Left cardiac atrium (tissue), 4 donors: Measurements from ENCODE around the gene KDM2A. TPM values are rescaled to one million over a fixed set of nuclear protein-coding genes. Genes with fewer than 3 reads are reported as not detected.
A peak's percentile ranks its signal among the peaks of the same experiment; 100 is the strongest.

ENCODE experiments used
- ATAC-seq, 2 donors: fragments of 200-7000 bp; cut with Tn5 transposase; one replicate each; pipeline ENCODE4 v1.9.1; 2020; ENCODE audit warnings: mild to moderate bottlenecking in 2 of 2, moderate library complexity in 2 of 2
- DNase-seq: peaks from one replicate; pipeline ENCODE4 v3.0.0-alpha.2; 2020
- intact Hi-C, 2 donors: fragments of 100-400 bp; cut with DNase I; formaldehyde crosslinking; loops; one replicate each; pipeline versions ENCODE4 v1.14.1 to v1.15.1; 2022 to 2023
- long read RNA-seq: library from polyadenylated mRNA; unstranded; transcript quantifications from one replicate; pipeline ENCODE4 v2.0.0, GENCODE V29; 2021
- total RNA-seq, 2 donors: library from RNA; stranded (reverse); fragmentation: NEBNext Ultra II Directional; extraction: Animal tissue kit (Norgen Biotek cat#: 25700); gene quantifications; one replicate each; pipeline ENCODE4 v1.2.1, GENCODE V29; 2021
- donor health status: DM: no; HTN: yes; CAD: no.
- donor health status: DM: no; HTN: yes; CAD: no; lungs with severe emphysema.
- donor health status: DM: yes; HTN: yes; CAD: no.
- donor health status: Dilated cardiomyopathy.

KDM2A gene
- 10 to 100 TPM; 38.2 to 46.7 TPM for total RNA-seq
- long read RNA-seq, partial matches to known transcripts: 5 of 7 reads
- long read RNA-seq, other reads (novel, unspliced or antisense): 0 of 7 reads

DNA sequence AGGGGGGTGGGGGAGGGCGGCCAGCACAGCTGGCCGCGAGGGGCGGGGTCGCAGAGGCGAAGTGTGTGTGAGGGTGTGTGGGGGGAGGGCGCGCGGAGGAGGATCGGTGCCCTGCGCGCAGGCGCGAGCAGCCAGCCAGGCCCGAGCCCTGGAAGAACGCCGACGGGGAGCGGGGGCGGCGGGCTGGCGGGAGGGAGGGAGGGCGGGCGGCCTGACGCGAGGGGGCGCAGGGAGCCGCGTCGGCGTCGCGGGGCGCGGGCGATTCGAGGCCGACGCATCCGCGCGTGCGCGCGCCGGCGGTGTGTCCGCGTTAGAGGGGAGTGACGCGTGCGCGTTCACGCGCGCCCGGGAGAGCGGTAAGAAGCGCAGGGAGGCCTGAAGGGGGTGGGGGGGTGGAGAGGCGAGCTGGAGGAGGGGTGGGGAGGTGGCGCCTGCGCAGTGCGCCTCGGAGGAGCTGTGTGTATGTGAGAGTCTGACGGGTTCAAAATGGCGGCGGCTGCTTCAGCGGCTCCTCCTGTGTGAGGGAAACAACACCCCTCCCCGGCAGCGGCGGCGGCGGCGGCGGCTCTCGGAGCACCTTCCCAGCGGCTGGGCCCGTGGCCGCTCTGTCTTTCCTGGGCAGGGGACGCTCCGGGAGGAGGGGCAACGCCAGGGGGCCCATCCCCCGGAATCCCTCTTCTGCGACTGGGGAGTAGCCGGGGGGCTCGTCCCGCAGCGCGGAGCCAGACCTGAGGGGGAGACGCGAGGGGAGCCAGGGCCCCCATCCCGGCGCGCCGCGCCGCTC, at the start of gene KDM2A:
KDM2A (plus strand) TSS at position 463 of the 784 bp plus-strand sequence. CDS start 2,054 bp downstream, outside the sequence.
- ATAC-seq (peak; percentile 92 to 95), DNase-seq (peak; percentile 100)
- intact Hi-C loops: no loop called here

GRCh38 chr11:67071420-67072284, 47.4 kb upstream of the KDM2A start:
- peak; percentile 78 to 87 for ATAC-seq
- intact Hi-C loops: no loop called here
- DNase-seq: peak; percentile 82

DNA sequence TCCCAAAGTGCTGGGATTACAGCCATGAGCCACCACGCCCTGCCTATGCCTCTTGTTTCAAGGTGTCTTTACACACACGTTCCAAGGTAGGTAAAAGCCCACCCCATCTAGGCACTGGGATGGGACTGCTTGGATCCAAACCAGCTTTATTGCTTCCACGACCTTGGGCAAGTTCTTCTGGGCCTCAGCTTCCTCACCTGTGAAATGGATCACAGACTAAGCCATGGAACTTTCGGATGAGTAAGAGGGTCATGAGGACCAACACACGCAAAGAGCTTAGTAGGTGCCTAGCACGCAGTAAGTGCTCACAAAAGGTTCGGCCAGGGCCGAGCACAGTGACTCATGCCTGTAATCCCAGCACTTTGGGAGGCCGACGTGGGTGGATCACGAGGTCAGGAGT, 46.8 kb upstream of the KDM2A start:
- intact Hi-C loops: no loop called here
- ATAC-seq: no peak
- no peak for DNase-seq

DNA sequence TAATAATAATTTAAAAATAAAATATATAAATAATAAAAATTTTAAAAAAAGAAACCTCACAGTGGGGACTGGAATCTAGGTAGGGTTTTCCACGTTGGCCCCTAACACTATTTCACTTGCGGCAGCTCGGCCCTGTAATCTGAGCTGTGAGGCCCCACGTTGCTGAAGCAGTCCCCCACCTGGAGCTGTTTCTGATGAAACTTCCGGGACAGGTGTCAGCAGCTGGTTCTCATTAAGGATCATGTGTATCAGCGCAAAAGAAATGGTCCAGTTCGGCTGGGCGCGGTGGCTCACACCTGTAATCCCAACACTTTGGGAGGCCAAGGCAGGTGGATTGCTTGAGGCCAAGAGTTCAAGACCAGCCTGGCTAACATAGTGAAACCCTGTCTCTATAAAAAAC, 45.2 kb upstream of the KDM2A start:
- DNase-seq (no peak), ATAC-seq (no peak)
- intact Hi-C loops: no loop called here

- intact Hi-C loops: no loop called here
- DNase-seq (no peak), ATAC-seq (no peak)
Measured at GRCh38 chr11:67076202-67076601, 42.9 kb upstream of the KDM2A start.

GRCh38 chr11:67079065-67079705, 39.9 kb upstream of the KDM2A start:
- DNase-seq (no peak), ATAC-seq (no peak)
- intact Hi-C loops: no loop called here

DNA sequence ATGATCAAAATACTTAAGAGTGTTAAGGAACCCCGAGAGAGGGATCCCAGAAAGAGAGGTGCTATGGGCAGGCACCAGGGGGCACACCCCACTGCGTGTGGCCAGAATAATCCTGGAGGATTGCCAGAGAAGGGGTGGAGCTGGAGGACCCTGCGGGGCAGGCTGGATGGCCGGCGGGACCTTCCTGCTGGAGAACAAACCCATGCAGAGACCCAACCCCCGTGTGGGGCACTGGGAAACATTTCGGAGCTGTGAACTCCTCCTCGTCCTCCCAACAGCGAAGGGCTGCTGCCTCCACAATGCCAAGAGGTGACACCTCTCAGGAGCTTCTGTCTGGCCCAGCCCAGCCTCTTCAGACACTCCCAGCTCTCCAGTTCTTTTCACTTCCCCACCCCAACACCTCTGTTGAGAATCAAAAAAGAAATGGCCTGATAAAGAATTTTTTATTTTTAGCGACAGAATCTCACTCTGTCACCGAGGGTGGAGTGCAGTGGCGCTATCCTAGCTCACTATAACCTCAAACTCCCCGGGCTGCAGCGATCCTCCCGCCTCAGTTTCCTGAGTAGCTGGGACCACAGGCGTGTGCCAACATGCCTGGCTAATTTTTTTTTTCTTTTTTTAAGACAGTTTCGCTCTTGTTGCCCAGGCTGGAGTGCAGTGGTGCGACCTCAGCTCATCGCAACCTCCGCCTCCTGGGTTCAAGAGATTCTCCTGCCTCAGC, 36.8 kb upstream of the KDM2A start:
- intact Hi-C loops: loop anchor here (5.0 kb wide), 3 partner anchors 85 to 235 kb away; no protein-coding TSS in a partner anchor
- DNase-seq: no peak
- peak; percentile 63 to 73 for ATAC-seq

- intact Hi-C loops: loop anchor here (5.0 kb wide), 3 partner anchors 83 to 233 kb away; no protein-coding TSS in a partner anchor
- DNase-seq (no peak), ATAC-seq (no peak)
Measured at GRCh38 chr11:67083786-67084366, 35.2 kb upstream of the KDM2A start.

GRCh38 chr11:67085617-67086016, 33.4 kb upstream of the KDM2A start:
- DNase-seq (no peak), ATAC-seq (no peak)
- intact Hi-C loops: no loop called here

DNA sequence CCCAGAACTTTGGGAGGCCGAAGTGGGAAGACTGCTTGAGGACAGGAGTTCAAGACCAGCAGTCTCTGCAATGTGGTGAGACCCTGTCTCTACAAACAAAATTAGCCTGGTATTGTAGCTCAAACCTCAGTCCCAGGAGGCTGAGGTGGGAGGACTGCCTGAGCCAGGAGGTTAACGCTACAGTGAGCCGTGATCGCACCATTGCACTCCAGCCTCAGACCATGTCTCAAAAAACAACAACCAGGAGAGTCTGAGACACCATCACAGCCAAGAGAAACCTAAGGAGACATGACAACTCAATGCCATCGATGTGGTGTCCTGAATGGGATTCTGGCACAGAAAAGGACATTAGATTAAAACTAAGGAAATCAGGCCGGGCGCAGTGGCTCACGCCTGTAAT, 28.3 kb upstream of the KDM2A start:
- no peak for DNase-seq
- no peak for ATAC-seq
- intact Hi-C loops: no loop called here

- intact Hi-C loops: no loop called here
- DNase-seq (no peak), ATAC-seq (no peak)
Measured at GRCh38 chr11:67095214-67095507, 23.9 kb upstream of the KDM2A start.

DNA sequence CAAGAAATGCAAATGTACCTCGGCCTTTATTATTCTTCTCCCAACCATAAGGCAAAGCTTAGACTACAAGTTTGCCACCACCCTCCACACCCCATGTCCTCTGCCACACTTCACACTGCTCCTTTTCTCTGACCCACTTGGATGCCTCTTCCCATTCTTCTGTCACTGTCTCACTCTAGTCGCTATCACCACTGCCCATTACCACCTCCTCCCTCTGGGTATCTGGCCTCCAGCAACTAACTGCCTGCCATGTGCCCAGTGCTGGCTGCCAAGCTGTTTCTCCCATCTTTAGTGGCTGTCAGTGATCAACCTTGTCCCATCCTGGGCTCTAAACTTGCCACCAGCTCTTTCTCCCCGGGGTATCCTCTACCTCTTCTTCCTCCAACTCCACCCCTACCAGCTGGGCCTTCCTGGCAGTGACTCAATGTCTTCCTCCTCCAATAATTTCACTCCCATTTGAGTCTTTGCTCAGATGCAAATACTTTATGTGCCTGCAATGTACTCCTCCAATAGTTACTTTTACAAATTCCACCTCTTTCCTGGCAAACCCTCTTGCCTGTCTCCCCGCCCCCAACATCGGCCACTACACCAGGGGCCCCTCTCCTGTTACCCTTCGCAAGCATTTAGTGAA, 20.1 kb upstream of the KDM2A start:
- intact Hi-C loops: no loop called here
- peak; percentile 47 for DNase-seq
- ATAC-seq: peak; percentile 93 to 96

DNA sequence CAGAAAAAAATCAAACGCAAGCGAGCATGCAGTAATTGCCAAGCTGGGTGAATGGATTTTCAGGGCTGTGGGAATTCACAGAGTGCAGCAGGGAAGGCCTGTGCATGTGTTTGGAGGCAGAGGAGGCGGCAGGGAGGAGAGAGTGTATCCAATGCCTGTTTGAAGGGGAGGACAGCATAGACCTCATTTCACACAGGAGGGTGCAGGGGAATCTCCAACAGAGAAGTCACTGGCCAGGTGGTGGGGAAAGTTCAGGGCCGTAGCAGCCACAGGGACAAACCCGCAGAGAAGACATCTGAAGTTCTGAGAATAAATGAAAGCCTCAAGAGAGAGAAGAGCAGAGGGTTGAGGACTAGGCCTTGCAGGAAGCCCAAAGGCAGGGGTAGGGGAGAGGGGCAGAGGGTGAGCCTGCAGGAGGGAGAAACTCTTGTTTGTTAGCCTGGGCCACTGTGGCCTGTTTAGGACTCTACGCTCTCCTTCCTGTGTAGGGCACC, 19.2 kb upstream of the KDM2A start:
- ATAC-seq: no peak
- intact Hi-C loops: no loop called here
- DNase-seq: no peak

DNA sequence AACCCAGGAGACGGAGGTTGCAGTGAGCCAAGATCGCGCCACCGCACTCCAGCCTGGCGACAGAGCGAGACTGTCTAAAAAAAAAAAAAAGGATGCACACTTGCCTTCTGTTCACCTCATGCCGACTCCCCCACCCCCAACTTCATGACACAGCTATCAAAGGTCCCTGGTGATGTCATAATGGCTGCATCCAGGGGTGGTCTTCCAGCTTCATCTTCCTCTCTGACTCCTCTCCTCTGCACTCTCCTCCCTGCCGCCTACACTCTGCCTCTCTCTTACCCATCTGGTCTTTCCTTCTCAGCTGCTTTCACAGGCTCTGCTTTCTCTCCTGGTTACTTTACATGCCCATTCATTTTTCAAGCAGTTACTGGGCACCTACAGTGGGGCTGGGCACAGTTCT, 16.4 kb upstream of the KDM2A start:
- ATAC-seq (no peak), DNase-seq (no peak)
- intact Hi-C loops: no loop called here

GRCh38 chr11:67105964-67106363, 13.1 kb upstream of the KDM2A start:
- no peak for ATAC-seq
- no peak for DNase-seq
- intact Hi-C loops: no loop called here

DNA sequence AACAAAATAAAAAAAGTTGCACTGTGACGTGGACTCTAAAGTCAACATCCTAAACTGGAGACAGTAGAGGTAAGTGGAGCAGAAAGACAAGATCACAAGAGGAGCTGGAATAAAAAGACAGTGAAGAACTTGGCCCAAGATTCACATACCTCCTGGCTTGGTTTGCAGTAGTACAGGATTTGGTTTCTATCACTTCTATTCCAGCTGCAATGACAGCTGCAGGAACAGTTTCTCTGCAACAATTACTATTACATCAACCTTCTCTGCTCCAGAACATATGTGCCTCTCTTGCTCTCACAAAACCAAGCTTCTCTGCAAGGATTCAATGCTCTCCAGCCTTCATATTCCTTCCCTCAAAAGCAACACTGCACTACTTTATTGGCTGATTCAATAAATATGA, 7.8 kb upstream of the KDM2A start:
- intact Hi-C loops: no loop called here
- ATAC-seq (no peak), DNase-seq (no peak)

DNA sequence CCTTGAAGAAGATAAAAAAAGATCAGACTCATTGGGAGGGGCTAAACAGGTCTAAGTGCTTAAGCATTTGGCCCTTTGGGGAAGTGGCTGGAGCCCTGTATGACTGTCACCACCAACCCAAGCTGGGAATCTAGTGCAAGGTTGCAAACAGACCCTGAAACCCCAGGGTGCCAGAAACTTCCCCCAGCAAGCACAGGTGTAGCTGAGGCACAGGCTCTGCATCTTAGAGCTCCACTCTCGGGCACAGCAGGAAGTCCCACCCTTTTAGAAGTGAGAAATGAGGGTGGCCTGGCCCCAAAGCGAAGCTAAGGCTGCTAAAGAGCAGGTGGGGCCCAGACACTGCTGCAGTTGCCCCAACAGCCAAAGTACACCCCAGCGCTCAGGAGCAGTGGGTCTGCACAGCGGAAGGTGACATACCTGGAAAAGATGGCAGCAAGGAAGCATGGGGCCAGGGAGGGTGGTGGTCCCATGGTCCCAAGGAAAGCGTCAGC, 5.8 kb upstream of the KDM2A start:
- no peak for DNase-seq
- no peak for ATAC-seq
- intact Hi-C loops: no loop called here

- intact Hi-C loops: no loop called here
- DNase-seq (no peak), ATAC-seq (no peak)
Measured at GRCh38 chr11:67114275-67114896, 4.7 kb upstream of the KDM2A start.
